Esophagus squamous epithelium (tissue), 5 donors: ENCODE results near the gene OGDH. TPM values are rescaled to one million over a fixed set of nuclear protein-coding genes. Genes with fewer than 3 reads are reported as not detected.
"Not testable (repeated sequence)": the region's sequence is repeated elsewhere in the genome, so short reads cannot be mapped to it uniquely, and the experiment has no call there.

Experiments used
- DNase-seq: peaks from one replicate; lab custom pipeline; 2025; lab: John Stamatoyannopoulos, UW
- H3K27ac ChIP-seq, 4 donors: fragments of 200-600 bp; sonication (generic); one replicate each; pipeline ENCODE4 v1.5.1; 2016 to 2019; ENCODE audit warnings: mild to moderate bottlenecking in 1 of 4
- H3K27me3 ChIP-seq, 4 donors: fragments of 200-600 bp; sonication (generic); 1 replicate in 3 of 4; 2 replicates in 1 of 4; pipeline versions ENCODE4 v1.5.1 to v1.6.0; 2017 to 2021; ENCODE audit warnings: antibody characterized with exemption in 1 of 4
- H3K36me3 ChIP-seq, 3 donors: fragments of 200-600 bp; sonication (generic); one replicate each; pipeline ENCODE4 v1.5.1; 2016 to 2019
- H3K4me1 ChIP-seq, 3 donors: fragments of 200-600 bp; sonication (generic); one replicate each; pipeline ENCODE4 v1.5.1; 2017 to 2019
- H3K4me3 ChIP-seq, 4 donors: fragments of 200-600 bp; sonication (generic); 1 replicate in 3 of 4; 2 replicates in 1 of 4; pipeline ENCODE4 v1.5.1; 2016 to 2019; ENCODE audit warnings: mild to moderate bottlenecking in 2 of 4, moderate library complexity in 1 of 4
- H3K9me3 ChIP-seq, 3 donors: fragments of 200-600 bp; sonication (generic); one replicate each; pipeline ENCODE4 v1.5.1; 2016 to 2019
- CTCF ChIP-seq, 6 experiments: fragments of 450-650 bp in 4 of 6; fragments of 200-600 bp in 2 of 6; sonication (generic) in 2 of 6; IDR thresholded peaks; one replicate each; pipeline ENCODE4 v1.5.1; 2016 to 2019; ENCODE audit warnings: antibody characterized with exemption in 6 of 6, mild to moderate bottlenecking in 4 of 6, moderate library complexity in 4 of 6
- POLR2A ChIP-seq, 4 donors: fragments of 450-650 bp; IDR thresholded peaks; one replicate each; pipeline ENCODE4 v1.6.1; 2017; ENCODE audit warnings: antibody characterized with exemption in 4 of 4, mild to moderate bottlenecking in 4 of 4, moderate library complexity in 3 of 4
- WGBS, 2 donors: methylation state at CpG; one replicate each; pipeline ENCODE4 v1.1.5; 2018; 5-methylcytosine and 5-hydroxymethylcytosine counted together
- intact Hi-C: fragments of 100-400 bp; cut with DNase I; formaldehyde crosslinking; loops from one replicate; pipeline ENCODE4 v1.15.0; 2022
- total RNA-seq, 4 donors: library from RNA; depleted of rRNA; stranded (reverse); fragments of >200 nt; gene quantifications; one replicate each; pipeline ENCODE4 v1.1.0, GENCODE V29; 2016
- donor health status: DM: yes; HTN: yes; CAD: no.

OGDH gene
- total RNA-seq, 4 donors from 2014 or later: 68.9 to 102 (median 89.5) TPM

DNA sequence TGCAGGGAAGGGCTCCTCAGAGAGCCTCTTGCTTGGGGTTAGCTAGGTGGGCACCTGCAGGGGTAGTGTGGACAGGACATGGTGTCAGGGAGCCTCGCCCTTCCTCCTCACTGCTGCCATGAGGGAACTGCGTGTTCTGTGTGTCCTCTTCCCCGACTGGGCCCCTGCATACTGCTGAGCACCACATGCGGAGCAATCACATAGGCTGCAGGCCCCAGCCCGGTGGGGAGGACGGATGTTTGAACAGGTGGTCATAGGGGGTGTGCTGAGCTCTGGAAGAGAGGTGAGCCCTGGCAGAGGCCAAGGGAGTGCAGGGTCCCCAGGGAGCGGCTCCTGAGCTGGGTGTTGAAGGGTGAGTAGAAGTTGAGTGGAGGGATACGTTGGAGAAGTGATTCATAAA lies 93.9 kb downstream of the OGDH start:
- TF ChIP-seq POLR2A (IDR thresholded peaks at IDR 0.05) (no peak), CTCF (IDR thresholded peaks at IDR 0.05) (no peak)
- H3K27me3 ChIP-seq: no peaks in the 10 kb centered on the region
- H3K36me3 ChIP-seq: peaks cover 36 to 97% (median 55%) of the 10 kb centered on the region in 3 donors
- H3K27ac ChIP-seq: no peak overlapping the region
- DNase-seq: no peak
- intact Hi-C loops: no loop called here
- no peaks in the 10 kb centered on the region for H3K9me3 ChIP-seq
- H3K4me1 ChIP-seq: no peaks in the 10 kb centered on the region
- no peak overlapping the region for H3K4me3 ChIP-seq
- WGBS, 2 donors: 82 to 97% methylated on average over 3 to 5 of the region's 8 CpGs

DNA sequence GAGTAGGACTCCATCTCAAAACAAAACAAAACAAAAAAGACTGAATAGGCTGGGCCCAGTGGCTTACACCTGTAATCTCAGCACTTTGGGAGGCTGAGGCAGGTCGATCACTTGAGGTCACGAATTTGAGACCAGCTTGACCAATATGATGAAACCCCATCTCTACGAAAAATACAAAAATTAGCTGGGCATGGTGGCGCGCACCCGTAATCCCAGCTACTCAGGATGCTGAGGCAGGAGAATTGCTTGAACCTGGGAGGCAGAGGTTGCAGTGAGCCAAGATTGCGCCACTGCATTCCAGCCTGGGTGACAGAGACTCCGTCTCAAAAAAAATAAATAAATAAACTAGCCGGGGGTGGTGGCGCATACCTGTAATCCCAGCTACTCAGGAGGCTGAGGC lies 97.0 kb downstream of the OGDH start:
- H3K27me3 ChIP-seq, H3K4me1 ChIP-seq, H3K27ac ChIP-seq, DNase-seq, intact Hi-C loops, H3K9me3 ChIP-seq, H3K4me3 ChIP-seq: not testable (repeated sequence)
- H3K36me3 ChIP-seq: peaks cover 29 to 97% (median 49%) of the 10 kb centered on the region in 3 donors
- 91 to 95% methylated on average over 7 to 10 of the region's 10 CpGs for WGBS, 2 donors

DNA sequence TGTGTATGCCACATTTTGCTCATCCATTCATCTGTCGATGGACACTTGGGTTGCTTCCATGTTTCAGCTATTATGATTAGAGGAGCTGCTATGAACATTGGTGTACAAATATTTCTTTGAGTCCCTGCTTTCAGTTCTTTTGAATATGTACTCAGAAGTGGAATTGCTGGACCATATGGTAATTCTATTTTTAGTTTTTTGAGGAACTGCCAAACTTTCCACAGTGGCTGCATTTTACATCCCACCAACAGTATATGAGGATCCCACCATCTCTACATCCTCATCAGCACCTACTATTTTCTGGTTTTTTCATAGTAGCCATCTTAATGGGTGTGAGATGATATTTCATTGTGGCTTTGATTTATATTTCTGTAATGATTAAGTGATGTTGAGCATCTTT lies 97.5 kb downstream of the OGDH start:
- TF ChIP-seq CTCF (IDR thresholded peaks at IDR 0.05) (no peak), POLR2A (IDR thresholded peaks at IDR 0.05) (no peak)
- WGBS, 2 donors: 54 to 73% methylated on average over 1 of the region's 1 CpG
- intact Hi-C loops: no loop called here
- DNase-seq: no peak
- H3K27me3 ChIP-seq: no peaks in the 10 kb centered on the region
- H3K36me3 ChIP-seq: peaks cover 30 to 97% (median 47%) of the 10 kb centered on the region in 3 donors
- H3K4me1 ChIP-seq: no peaks in the 10 kb centered on the region
- H3K9me3 ChIP-seq: no peaks in the 10 kb centered on the region
- no peak overlapping the region for H3K27ac ChIP-seq
- H3K4me3 ChIP-seq: no peak overlapping the region

DNA sequence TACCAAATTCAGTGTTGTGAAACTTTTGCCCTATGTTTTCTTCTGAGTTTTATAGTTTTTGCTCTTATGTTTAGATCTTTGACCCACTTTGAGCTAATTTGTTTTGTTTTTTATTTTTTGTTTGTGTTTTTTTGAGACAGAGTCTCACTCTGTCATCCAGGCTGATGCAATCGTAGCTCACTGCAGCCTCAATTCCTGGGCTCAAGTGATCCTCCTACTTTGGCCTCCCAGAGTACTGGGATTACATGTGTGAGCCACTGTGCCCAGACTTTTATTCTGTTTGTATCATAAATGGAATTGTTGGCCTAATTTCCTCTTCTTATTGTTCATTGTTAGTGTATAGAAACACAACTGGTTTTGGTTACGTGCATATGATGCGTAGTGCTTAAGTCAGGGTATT lies 99.0 kb downstream of the OGDH start:
- Histone ChIP-seq H3K9me3 (no peaks in the 10 kb centered on the region), H3K36me3 (peaks cover 25 to 95% (median 34%) of the 10 kb centered on the region in 3 donors), H3K4me1 (no peaks in the 10 kb centered on the region), H3K27me3 (no peaks in the 10 kb centered on the region), H3K4me3 (no peak overlapping the region), H3K27ac (no peak overlapping the region)
- TF ChIP-seq POLR2A (IDR thresholded peaks at IDR 0.05): no peak
- TF ChIP-seq CTCF (IDR thresholded peaks at IDR 0.05): no peak
- 91 to 92% methylated on average over 3 of the region's 3 CpGs for WGBS, 2 donors
- no peak for DNase-seq
- intact Hi-C loops: no loop called here

DNA sequence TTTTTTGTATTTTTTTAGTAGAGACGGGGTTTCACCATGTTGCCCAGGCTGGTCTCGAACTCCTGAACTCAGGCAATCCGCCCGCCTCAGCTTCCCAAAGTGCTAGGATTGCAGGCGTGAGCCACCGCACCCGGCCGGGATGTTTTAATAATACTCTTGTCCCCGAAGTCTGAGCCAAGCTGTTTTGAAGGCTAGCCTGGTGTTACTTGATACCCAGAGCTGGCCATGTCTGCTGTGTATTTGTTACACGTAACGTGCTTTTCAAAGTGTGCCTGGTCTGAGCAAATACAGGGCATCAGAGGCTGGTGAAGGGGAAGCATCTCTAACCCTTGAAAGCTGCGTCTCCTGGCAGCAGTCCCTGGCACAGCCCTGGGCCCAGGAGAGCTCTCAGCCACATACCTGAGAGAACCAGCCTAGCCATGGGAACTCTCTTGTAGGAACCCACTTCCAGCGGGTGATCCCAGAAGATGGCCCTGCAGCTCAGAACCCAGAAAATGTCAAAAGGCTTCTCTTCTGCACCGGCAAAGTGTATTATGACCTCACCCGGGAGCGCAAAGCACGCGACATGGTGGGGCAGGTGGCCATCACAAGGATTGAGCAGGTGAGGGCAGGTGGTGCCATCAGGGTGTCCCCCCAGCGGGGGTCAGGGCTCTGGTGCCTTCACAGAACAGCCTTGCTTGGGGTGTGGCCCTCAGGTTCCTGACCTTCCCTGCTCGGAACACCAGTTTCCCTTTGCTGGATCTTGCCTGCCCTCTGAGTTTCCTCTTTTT lies 100.5 kb downstream of the OGDH start:
- Histone ChIP-seq H3K4me1 (no peaks in the 10 kb centered on the region), H3K36me3 (peaks cover 21 to 79% (median 25%) of the 10 kb centered on the region in 3 donors), H3K9me3 (no peaks in the 10 kb centered on the region), H3K4me3 (no peak overlapping the region), H3K27me3 (no peaks in the 10 kb centered on the region), H3K27ac (no peak overlapping the region)
- DNase-seq: no peak
- WGBS, 2 donors: 82 to 97% methylated on average over 5 to 17 of the region's 20 CpGs
- no peak for TF ChIP-seq POLR2A (IDR thresholded peaks at IDR 0.05)
- intact Hi-C loops: no loop called here

GRCh38 chr7:44707558-44708230 lies 101.3 kb downstream of the OGDH start:
- H3K27ac ChIP-seq: no peak overlapping the region
- 85 to 89% methylated on average over 10 to 11 of the region's 21 CpGs for WGBS, 2 donors
- no peak overlapping the region for H3K4me3 ChIP-seq
- H3K9me3 ChIP-seq: no peaks in the 10 kb centered on the region
- no peak for DNase-seq
- H3K4me1 ChIP-seq: no peaks in the 10 kb centered on the region
- H3K27me3 ChIP-seq: no peaks in the 10 kb centered on the region
- intact Hi-C loops: no loop called here
- peaks cover 16 to 72% (median 25%) of the 10 kb centered on the region in 3 donors for H3K36me3 ChIP-seq
- TF ChIP-seq CTCF (IDR thresholded peaks at IDR 0.05): no peak
- no peak for TF ChIP-seq POLR2A (IDR thresholded peaks at IDR 0.05)
